Activated T-cell treated with anti-CD3 and anti-CD28 coated beads, Interleukin-2, amount 50 U/mL, for 4 hours (primary cell): ENCODE data around the gene RAD18. TPM values are rescaled to one million over a fixed set of nuclear protein-coding genes. Genes with fewer than 3 reads are reported as not detected.

Experiments
- ATAC-seq, 2 donors: fragments of 200-7000 bp; cut with Tn5 transposase; one replicate each; pipeline ENCODE4 v1.10.0; 2021
- DNase-seq: peaks from one replicate; pipeline ENCODE4 v3.0.0-alpha.2; 2020
- H3K27me3 Mint-ChIP-seq: one replicate; pipeline ENCODE4 v1.8.0; 2021; ENCODE audit warnings: low read depth, mixed read lengths
- H3K36me3 Mint-ChIP-seq: one replicate; pipeline ENCODE4 v1.8.0; 2022; ENCODE audit warnings: mixed read lengths; ENCODE audit not compliant: insufficient read depth
- H3K4me1 Mint-ChIP-seq: one replicate; pipeline ENCODE4 v1.8.0; 2021; ENCODE audit warnings: low read depth, mixed read lengths
- H3K4me3 Mint-ChIP-seq: one replicate; pipeline ENCODE4 v1.8.0; 2021; ENCODE audit warnings: mild to moderate bottlenecking, moderate library complexity, mixed read lengths
- H3K9me3 Mint-ChIP-seq: one replicate; pipeline ENCODE4 v1.8.0; 2021; ENCODE audit warnings: mixed read lengths
- total RNA-seq, 3 donors: library from RNA; stranded (reverse); gene quantifications; one replicate each; pipeline ENCODE4 v1.2.1, GENCODE V29; 2021

RAD18 gene
- total RNA-seq, 3 donors from 2014 or later: 32.5 to 45.0 (median 38.0) TPM

DNA sequence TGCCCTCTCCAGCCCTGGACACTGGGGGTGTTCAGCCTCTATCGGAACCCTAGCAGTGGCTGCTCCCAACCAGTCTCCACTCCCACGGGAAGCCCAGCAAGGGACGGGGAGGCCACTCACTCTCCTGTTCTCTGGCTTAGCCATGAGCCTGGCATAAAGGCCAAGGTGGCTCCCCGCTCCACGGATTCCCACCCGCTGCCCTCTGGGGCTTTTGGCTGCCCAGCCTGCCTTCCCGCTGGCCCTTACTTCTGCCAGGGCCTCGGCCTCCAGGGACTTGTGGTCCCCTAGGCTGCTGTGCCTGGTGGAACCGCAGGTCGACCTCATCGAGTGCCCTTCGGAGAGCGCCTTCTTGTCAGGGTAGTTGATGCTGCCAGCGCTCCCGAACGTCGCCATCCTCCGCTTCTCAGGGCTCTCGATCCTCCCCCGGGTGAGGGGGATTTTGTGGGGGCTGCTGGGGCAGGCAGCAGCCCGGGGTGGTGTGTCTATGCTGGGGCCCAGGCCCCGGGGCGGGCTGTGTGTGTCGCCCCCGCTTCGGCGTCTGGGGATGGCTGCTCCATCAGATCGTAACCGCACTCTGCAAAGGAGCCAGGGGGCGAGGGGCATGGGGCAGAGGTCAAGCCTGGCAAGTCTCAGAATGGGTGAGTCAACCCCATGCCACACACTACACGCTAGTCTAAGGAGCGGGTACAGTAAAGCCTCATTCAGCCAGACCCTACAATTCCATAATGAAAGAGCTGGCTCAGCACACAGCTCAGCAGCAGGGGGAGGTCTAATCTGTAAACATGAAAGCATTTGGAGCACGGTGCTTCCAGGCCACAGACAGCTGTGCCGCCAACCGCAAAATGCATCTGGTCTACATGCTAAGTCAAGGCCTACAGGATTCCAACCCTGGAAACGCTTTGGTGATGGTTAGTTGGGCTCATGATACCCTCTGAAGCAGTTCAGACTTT, 27.3 kb upstream of the RAD18 start:
- no peak for ATAC-seq
- no peaks in the 10 kb centered on the region for H3K27me3 Mint-ChIP-seq
- no peaks in the 10 kb centered on the region for H3K36me3 Mint-ChIP-seq
- peaks cover 2% of the 10 kb centered on the region for H3K4me1 Mint-ChIP-seq
- H3K4me3 Mint-ChIP-seq: no peak overlapping the region
- DNase-seq: no peak
- no peaks in the 10 kb centered on the region for H3K9me3 Mint-ChIP-seq

DNA sequence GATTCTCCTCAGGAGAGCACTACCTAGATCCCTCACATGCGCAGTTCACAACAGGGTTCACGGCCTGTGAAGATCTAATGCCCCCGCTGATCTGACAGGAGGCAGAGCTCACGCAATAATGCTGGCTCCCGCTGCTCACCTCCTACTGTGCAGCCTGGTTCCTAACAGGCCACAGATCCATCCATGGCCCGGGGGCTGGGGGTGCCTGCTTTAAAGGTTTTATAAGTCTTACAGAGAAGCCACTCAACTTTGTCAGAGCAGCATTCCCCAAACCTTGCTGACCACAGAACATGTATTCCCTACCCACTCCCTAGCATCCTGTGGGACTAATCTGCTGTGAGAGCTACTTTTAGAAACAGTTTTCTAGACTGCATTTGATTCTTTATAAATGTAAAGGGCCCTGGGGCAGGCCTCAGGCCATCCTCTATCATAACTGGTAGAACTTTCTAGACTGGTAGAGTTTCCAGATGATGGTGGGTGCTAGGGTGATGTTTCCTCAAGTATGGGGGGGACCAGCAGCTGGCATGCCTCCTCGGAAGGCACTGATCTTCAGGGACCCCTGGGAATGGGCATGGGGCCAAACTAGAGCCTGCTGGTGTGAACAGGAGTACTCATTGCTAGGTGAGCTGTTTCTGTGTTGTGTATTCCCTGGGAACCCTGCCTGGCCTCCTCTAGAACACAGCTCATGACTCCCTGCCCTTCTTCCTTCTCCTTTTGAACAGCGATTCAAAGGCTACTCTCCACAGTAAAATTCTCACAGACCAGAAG, 25.7 kb upstream of the RAD18 start:
- no peaks in the 10 kb centered on the region for H3K36me3 Mint-ChIP-seq
- no peaks in the 10 kb centered on the region for H3K9me3 Mint-ChIP-seq
- peaks cover 2% of the 10 kb centered on the region for H3K4me1 Mint-ChIP-seq
- H3K27me3 Mint-ChIP-seq: no peaks in the 10 kb centered on the region
- no peak overlapping the region for H3K4me3 Mint-ChIP-seq
- ATAC-seq (no peak), DNase-seq (no peak)

DNA sequence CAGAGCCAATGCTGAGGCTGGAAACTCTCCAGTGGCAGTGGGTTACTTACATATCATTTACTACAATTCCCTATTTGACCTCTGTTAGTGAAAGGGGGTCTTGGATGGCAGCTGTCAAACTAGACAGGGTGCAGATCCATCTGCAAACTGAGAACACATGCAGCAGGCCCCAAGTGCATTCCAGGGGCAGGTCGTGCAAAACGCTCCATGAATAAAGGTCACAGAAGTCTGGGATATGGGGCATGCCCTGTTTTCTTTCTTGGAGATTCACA, 25.0 kb upstream of the RAD18 start:
- H3K9me3 Mint-ChIP-seq: no peaks in the 10 kb centered on the region

GRCh38 chr3:8987645-8988383, 24.5 kb upstream of the RAD18 start:
- ATAC-seq (peak; percentile 61 to 92), DNase-seq (peak; percentile 14)
- H3K36me3 Mint-ChIP-seq: no peaks in the 10 kb centered on the region
- H3K4me1 Mint-ChIP-seq: peaks cover 2% of the 10 kb centered on the region
- no peaks in the 10 kb centered on the region for H3K9me3 Mint-ChIP-seq
- no peaks in the 10 kb centered on the region for H3K27me3 Mint-ChIP-seq
- no peak overlapping the region for H3K4me3 Mint-ChIP-seq

More for the DNA sequence above, 25.0 kb upstream of the RAD18 start:
- no peak overlapping the region for H3K4me3 Mint-ChIP-seq
- DNase-seq (no peak), ATAC-seq (no peak)
- H3K36me3 Mint-ChIP-seq: no peaks in the 10 kb centered on the region
- H3K4me1 Mint-ChIP-seq: peaks cover 2% of the 10 kb centered on the region
- no peaks in the 10 kb centered on the region for H3K27me3 Mint-ChIP-seq

DNA sequence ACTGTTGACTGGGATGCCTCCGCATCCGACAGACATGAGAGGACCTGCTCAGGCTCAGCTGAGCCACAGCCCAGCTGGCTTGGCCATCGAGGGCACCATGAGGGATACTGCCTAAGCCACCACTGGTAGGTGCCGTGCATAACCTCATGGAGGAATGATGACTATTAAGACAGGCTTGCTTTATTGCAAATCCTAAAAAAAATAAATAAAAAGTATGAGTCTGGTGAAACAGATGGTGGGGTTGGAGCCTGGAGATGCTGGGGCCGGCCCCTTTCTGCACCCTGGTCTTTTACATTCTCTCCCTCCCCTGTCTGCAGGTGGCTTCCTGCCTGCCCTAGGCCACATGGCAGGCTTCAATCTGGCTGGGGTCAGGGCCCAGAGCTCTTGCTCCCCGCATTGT, 24.0 kb upstream of the RAD18 start:
- DNase-seq: no peak
- no peak for ATAC-seq
- H3K4me1 Mint-ChIP-seq: peaks cover 2% of the 10 kb centered on the region
- H3K9me3 Mint-ChIP-seq: no peaks in the 10 kb centered on the region
- H3K4me3 Mint-ChIP-seq: no peak overlapping the region
- no peaks in the 10 kb centered on the region for H3K36me3 Mint-ChIP-seq
- H3K27me3 Mint-ChIP-seq: no peaks in the 10 kb centered on the region

DNA sequence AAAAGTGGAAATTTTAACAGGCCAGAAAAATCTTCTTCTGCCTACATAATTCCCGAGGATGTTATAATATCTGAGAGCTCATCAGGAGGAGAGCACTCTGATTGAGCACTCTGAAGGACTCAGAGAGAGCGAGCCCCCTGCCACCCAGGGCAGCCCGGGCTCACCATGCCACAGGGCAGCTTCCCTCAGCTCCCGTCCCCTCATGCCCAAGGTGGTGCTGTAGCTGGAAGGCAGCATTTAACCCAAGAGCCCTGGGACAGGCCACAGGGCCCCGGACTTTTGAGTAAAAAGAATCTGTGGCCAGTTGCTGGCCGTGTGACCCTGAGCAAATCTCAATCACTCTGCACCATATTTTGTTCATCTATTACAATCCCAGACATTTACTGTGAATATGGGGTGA, 23.5 kb upstream of the RAD18 start:
- H3K4me1 Mint-ChIP-seq: peaks cover 2% of the 10 kb centered on the region
- H3K9me3 Mint-ChIP-seq: no peaks in the 10 kb centered on the region
- H3K27me3 Mint-ChIP-seq: no peaks in the 10 kb centered on the region
- H3K4me3 Mint-ChIP-seq: no peak overlapping the region
- H3K36me3 Mint-ChIP-seq: no peaks in the 10 kb centered on the region
- ATAC-seq (no peak), DNase-seq (no peak)

GRCh38 chr3:8985876-8986275, 22.6 kb upstream of the RAD18 start:
- H3K4me3 Mint-ChIP-seq: no peak overlapping the region
- peaks cover 5% of the 10 kb centered on the region for H3K27me3 Mint-ChIP-seq
- peaks cover 2% of the 10 kb centered on the region for H3K4me1 Mint-ChIP-seq
- H3K36me3 Mint-ChIP-seq: no peaks in the 10 kb centered on the region
- DNase-seq (no peak), ATAC-seq (no peak)
- no peaks in the 10 kb centered on the region for H3K9me3 Mint-ChIP-seq

DNA sequence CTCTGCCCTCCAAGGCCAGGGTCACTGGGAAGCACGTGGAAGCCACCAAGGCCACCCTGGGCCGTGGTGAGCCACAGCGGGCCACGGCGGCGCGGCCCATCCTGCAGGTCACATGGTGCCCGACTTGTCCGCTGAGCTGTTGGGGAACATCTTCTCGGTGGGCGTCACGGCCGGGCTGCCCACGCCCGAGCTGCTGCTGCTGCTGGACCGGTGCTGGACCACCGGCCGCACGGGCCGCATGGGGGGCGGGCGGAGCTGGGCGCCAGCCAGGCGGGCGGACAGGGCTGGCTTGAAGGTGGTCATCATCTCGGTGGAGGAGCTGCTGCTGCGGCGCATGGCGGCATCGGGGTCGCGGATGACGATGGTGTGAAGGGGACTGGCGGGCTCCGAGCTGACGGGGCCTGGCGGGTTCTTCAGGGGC, 22.1 kb upstream of the RAD18 start:
- ATAC-seq: no peak
- Mint-ChIP-seq H3K9me3 (no peaks in the 10 kb centered on the region), H3K4me1 (peaks cover 2% of the 10 kb centered on the region), H3K27me3 (peaks cover 8% of the 10 kb centered on the region), H3K36me3 (no peaks in the 10 kb centered on the region), H3K4me3 (no peak overlapping the region)
- no peak for DNase-seq

DNA sequence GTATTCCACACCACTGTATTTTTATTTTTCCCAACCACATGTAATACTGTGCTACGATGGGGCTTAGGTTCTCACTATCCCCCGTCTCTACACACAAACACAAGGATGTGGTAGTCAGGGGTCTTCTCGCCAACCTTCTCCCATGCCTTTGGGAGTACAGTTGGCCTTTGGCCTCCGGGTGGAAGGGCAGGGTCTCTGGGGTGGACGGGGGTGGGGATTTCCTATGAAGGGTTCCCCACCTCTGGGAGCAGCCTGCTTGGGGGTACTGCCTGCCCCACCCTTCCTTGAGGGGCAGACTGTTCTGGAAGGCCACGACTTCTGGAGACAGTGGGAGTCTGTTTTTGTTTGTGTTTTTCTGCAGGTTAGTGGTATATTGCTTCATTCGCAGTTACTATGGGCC, 21.3 kb upstream of the RAD18 start:
- H3K4me3 Mint-ChIP-seq: no peak overlapping the region
- DNase-seq: no peak
- H3K36me3 Mint-ChIP-seq: no peaks in the 10 kb centered on the region
- no peaks in the 10 kb centered on the region for H3K9me3 Mint-ChIP-seq
- H3K27me3 Mint-ChIP-seq: peaks cover 15% of the 10 kb centered on the region
- ATAC-seq: no peak
- peaks cover 2% of the 10 kb centered on the region for H3K4me1 Mint-ChIP-seq

DNA sequence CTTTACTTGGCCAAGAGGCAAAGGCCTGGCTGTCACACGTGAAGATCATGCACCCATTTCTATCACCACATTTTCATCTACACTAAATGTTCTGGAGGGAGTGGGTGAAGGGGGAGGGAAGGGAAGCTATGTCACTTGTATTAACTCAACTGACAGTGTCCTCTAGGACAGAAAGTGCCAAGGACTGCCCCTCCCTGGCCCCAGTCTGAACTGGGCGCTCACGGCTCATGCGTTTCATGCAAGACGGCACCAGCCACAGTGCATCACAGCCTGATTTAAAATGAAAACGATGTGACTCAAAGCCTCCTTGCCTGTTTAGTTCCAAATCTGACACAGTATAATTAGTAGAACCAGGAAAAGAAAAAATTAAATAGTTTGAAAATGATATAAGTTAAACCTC, 20.8 kb upstream of the RAD18 start:
- no peaks in the 10 kb centered on the region for H3K36me3 Mint-ChIP-seq
- H3K9me3 Mint-ChIP-seq: peaks cover 4% of the 10 kb centered on the region
- DNase-seq: no peak
- no peak for ATAC-seq
- peaks cover 2% of the 10 kb centered on the region for H3K4me1 Mint-ChIP-seq
- peaks cover 18% of the 10 kb centered on the region for H3K27me3 Mint-ChIP-seq
- H3K4me3 Mint-ChIP-seq: no peak overlapping the region

DNA sequence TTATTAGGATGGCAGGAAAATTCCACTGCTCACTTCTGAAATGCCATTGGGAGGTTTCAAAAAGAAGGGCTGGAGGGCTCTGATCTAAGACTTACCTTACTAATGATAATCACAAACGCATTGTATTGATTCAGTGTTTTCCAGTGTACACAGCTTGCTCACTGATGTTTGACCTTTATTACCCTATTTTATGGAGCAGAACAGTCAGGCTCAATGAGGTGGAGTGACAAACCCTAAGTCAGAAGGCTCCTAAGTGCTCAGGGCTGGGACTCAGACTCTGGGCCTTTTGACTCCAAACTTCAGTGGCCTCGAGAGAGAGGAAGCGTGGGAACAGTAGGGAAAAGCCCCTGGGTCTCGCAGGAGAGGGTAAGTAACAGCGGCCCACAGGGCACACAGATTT, 20.3 kb upstream of the RAD18 start:
- Mint-ChIP-seq H3K4me3 (no peak overlapping the region), H3K9me3 (peaks cover 4% of the 10 kb centered on the region), H3K36me3 (no peaks in the 10 kb centered on the region), H3K4me1 (peaks cover 2% of the 10 kb centered on the region), H3K27me3 (peaks cover 18% of the 10 kb centered on the region)
- ATAC-seq: no peak
- DNase-seq: no peak

DNA sequence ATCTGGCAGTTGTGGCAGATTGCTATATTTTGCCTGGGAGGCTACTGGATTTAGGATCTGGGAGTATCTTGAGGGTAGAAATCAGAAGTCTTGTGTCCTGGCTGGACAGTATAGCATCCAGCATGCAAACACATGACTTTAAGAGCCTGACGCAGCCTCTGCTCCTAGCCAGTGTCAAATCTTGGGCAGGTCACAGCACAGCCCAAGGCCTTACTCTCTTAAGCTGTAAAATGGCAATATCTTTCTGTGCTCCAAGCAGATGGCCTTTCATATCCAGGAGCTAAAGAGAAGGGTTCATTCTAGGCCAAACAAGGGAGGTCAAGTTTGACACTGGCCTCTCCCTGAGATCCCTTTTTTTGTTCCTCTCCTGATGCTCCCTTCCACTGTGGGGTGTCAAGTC, 19.8 kb upstream of the RAD18 start:
- Mint-ChIP-seq H3K36me3 (no peaks in the 10 kb centered on the region), H3K27me3 (peaks cover 18% of the 10 kb centered on the region), H3K4me1 (peaks cover 2% of the 10 kb centered on the region), H3K4me3 (no peak overlapping the region), H3K9me3 (peaks cover 4% of the 10 kb centered on the region)
- ATAC-seq (no peak), DNase-seq (no peak)

DNA sequence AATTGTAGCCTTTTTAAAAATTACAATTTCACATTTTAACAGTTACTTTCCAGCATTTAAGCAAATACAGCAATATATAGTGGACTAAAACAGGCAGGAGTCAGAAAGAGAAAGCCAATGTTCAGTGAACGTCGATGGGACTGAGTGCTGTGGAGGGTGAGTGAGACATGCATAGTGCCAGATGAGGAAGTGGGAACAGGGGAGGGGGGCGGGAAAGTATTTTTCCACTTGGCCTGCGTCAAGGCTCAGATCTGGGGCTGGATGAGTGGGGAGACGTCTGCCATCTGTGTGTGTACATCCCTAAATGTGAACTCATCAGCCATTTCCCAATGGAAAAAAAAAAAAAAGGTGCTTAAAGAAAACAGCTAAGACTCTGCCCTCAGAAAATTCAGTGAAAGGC, 19.2 kb upstream of the RAD18 start:
- Mint-ChIP-seq H3K27me3 (peaks cover 22% of the 10 kb centered on the region), H3K9me3 (peaks cover 4% of the 10 kb centered on the region), H3K4me3 (no peak overlapping the region), H3K4me1 (no peaks in the 10 kb centered on the region), H3K36me3 (no peaks in the 10 kb centered on the region)
- DNase-seq (no peak), ATAC-seq (no peak)

DNA sequence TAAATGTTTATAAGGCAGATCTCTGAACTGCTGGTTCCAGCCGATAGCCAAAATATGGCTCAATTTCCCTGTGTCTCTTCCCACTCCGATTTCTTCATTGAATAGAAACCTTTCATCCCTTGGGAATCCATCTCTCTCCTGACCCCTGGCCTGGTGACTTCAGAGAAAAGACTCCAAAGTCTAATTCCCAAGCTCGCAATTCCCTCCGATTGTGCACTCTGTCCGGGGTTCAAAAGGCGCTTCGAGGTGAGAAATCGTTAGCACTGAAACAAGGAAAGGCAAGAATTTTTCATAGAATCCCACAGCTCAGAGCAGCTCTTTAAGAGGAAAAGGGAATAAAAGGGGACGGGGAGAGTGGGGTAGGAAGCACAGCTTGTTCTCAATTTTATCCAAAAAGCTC, 18.4 kb upstream of the RAD18 start:
- DNase-seq (no peak), ATAC-seq (no peak)
- Mint-ChIP-seq H3K27me3 (peaks cover 22% of the 10 kb centered on the region), H3K9me3 (peaks cover 4% of the 10 kb centered on the region), H3K4me3 (no peak overlapping the region), H3K36me3 (no peaks in the 10 kb centered on the region), H3K4me1 (no peaks in the 10 kb centered on the region)
